IPS DF 19.7 (cell line): ENCODE measurements around the gene ATF7IP.

Experiments used
- DNase-seq: peaks from one replicate; pipeline ENCODE4 v3.0.0-alpha.2; 2013; ENCODE audit warnings: low read depth, low spot score

ATF7IP gene

GRCh38 chr12:14418451-14418890, 53.0 kb downstream of the ATF7IP start:
- no peak for DNase-seq

- DNase-seq, result no peak
Measured at GRCh38 chr12:14422516-14423230, 57.2 kb downstream of the ATF7IP start.

GRCh38 chr12:14424545-14424944, 59.1 kb downstream of the ATF7IP start:
- DNase-seq, result no peak

GRCh38 chr12:14426792-14427191, 61.3 kb downstream of the ATF7IP start:
- DNase-seq, result no peak

DNA sequence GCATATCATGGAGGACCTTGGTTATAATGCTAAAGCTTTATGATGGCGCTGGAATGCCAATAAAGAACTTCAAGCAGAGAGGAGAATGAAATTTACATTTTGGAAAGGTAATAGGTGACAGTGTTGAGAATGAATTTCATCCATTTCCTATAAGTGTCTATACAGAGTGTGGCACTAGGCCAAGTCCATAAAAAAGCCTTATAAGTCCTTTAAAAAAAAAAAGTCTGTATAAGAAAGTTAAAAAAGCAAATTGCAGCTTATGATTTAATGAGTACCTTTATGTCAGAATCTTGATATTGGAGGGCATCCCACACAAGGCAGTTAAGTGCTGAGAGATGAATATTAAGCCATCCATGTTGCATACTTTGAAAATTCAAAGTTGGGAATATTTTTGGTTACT, 62.4 kb downstream of the ATF7IP start:
- DNase-seq, result no peak

DNA sequence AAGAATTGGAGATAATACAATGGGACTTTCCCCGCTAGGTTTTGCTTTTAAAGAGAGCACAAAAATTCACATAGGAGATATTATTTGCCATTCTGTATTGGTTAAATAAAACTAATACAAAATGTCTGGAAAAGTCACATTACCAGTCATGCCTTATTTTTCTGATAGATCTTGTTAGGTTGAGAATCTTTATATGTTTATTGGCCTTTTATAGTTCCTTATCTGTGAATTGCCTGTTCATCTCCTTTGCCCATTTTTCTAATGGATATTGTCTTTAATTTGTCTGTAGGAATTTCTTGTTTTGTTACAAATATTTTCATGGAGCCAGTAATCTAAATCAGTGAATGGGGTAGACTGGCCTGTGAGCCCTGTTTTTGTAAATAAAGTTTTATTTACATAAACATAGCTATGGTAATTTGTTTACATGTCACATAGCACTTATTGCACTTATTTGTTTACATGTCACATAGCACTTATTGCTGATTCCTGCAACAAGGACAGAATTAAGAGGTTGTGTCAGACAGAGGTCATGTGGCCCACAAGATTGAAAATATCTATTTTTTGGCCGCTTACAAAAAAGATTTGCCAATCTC, 65.0 kb downstream of the ATF7IP start:
- DNase-seq, result no peak

GRCh38 chr12:14431975-14432374, 66.5 kb downstream of the ATF7IP start:
- DNase-seq, result no peak

DNA sequence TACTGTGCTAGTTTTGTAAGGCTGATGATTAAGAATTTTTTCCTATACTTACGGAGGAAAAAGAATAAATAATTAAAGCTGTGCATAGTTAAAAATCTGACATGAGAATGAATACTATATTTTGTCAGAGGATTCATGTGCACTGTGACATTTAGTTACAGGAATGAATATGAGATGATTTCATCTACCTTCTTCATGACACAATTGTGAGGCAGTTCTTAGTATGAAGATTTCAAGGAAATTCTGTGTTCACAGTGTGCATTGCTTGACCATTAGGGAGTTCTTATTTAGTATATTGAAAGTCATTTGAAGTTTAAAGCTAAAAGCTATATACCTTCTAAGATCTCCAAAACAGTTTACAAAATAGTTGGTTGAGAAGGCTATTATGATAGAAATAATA, 70.1 kb downstream of the ATF7IP start:
- DNase-seq, result no peak

GRCh38 chr12:14442221-14442881, 76.9 kb downstream of the ATF7IP start:
- no peak for DNase-seq

DNA sequence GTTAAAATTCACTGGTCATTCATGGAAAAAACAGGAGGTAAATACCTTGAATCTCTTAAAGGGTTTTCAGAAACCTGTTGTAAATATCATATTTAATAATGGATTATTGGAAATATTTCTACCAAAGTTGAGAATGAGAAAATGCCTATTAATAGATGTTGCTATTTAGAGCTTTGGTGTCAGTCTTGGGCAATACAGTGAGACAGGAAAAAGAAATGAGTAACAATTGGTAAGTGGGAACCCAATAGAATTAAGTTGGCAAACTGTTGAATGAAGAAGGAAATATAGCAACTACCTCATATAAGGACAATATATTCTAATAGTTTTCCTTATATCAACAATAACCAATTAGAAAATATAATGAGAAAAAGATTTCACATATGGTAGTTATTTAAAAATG, 78.0 kb downstream of the ATF7IP start:
- DNase-seq, result no peak

GRCh38 chr12:14450479-14450878, 85.0 kb downstream of the ATF7IP start:
- DNase-seq, result no peak

DNA sequence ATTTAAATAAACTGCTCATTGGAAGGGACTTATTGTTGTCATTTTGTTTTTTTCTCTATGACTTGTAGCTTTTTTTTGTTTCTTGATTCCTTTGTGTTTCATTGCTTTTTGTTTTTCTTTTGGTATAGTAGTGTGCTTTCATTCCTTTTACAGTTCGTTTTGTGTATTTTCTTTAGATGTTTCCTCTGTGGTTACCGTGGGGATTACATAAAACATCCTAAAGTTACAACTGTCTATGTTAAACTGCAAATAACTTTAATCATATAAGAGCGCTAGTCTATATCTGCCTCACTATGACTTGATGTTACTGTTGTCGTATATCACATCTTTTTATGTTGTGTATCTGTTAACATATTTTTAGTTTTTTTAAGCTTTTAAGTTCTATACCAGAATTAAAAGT, 86.9 kb downstream of the ATF7IP start:
- DNase-seq, result no peak

DNA sequence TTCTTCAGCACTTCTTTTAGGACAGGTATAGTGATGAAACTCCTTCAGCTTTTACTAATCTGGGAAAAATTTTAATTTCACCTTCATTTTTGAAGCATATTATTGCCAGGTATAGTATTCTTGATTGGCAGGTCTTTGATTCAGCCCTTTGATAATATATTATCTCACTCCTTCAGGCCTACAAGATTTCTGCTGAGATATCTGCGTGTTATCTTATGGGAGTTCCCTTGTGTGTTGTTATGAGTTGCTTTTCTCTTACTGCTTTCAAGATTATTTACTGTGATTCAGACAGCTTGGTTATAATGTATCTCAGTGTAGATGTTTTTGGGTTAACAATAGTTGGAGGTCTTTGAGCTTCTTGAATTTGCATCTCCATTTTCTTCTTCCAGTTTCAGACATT, 87.4 kb downstream of the ATF7IP start:
- DNase-seq, result no peak

GRCh38 chr12:14454098-14454907, 88.8 kb downstream of the ATF7IP start:
- peak; percentile 75 for DNase-seq

DNA sequence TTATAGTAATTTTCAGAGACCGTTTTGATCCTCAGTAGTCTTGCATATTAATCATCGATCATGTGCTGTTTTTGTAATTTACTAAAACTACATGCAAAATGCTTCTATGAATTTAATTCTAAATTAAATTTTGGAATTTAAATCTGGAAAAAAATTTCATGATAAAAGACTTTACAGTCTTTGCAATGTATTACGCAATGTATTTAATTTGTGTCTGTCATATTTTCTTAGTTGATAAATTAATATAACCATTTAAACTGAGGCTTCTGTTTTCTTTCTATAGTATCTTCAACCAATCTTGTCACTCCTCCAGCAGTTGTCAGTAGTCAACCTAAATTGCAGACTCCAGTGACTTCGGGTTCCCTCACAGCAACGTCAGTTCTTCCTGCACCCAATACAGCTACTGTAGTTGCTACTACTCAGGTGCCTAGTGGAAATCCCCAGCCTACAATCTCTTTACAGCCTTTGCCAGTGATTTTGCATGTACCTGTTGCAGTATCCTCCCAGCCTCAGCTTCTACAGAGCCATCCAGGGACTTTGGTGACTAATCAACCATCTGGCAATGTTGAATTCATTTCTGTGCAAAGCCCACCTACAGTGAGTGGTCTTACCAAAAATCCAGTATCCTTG, 94.8 kb downstream of the ATF7IP start:
- no peak for DNase-seq

- DNase-seq, result no peak
Measured at GRCh38 chr12:14471497-14471896, 106.0 kb downstream of the ATF7IP start.

GRCh38 chr12:14473707-14474287, 108.3 kb downstream of the ATF7IP start:
- DNase-seq, result no peak

- no peak for DNase-seq
Measured at GRCh38 chr12:14479004-14479403, 113.5 kb downstream of the ATF7IP start.

GRCh38 chr12:14481201-14481600, 115.7 kb downstream of the ATF7IP start:
- no peak for DNase-seq

DNA sequence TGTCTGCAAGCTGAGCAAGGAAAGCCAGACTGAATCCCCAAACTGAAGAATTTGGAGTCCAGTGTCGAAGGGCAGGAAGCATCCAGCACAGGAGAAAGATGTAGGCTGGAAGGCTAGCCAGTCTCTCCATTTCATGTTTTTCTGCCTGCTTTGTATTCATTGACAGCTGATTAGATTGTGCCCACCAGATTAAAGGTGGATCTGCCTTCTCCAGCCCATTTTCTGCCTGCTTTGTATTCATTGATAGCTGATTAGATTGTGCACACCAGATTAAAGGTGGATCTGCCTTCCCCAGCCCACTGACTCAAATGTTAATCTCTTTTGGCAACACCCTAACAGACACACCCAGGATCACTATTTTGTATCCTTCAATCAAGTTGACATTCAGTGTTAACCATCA, 116.9 kb downstream of the ATF7IP start:
- no peak for DNase-seq

DNA sequence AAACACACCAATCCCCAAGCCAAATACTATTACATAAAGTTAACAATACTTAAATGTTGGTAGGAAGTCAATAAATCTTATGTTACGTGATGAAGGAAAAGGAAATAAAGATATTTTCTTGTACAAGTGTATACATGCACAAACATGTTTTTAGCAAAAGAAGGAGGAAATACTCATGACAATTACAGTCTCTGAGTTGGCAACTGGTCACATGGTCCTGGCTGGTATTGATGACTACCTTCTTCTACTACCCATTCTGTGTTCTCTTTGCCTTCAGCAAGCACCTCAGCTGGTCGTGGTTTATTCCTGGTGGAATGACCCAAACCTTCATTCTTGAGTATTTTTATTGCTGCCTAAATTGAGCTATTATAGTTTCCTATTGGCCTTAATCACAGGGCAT, 117.4 kb downstream of the ATF7IP start:
- DNase-seq, result no peak
